Dedifferentiated amniotic fluid mesenchymal stem cell (primary cell): Measurements from ENCODE around the gene TMSB4X.

Experiments
- DNase-seq: peaks from one replicate; pipeline ENCODE4 v3.0.0-alpha.2; 2016; ENCODE audit errors: extremely low spot score

Gene TMSB4X

GRCh38 chrX:13023979-13024378 is 49.1 kb downstream of the TMSB4X start:
- DNase-seq: no peak

- no peak for DNase-seq
These were observed 50.1 kb downstream of the TMSB4X start for GRCh38 chrX:13024986-13025385.
